HG03432 (cell line): ENCODE data around the gene SYTL2.
A peak's percentile ranks its signal among the peaks of the same experiment; 100 is the strongest.

ENCODE experiments used
- ATAC-seq: cut with Tn5 transposase; IDR thresholded peaks from one replicate; pipeline ENCODE4 v1.9.1; 2021; ENCODE audit warnings: mild to moderate bottlenecking, moderate library complexity; ENCODE audit not compliant: unreplicated experiment

SYTL2 gene

GRCh38 chr11:85828640-85828978 lies 17.7 kb upstream of the SYTL2 start:
- ATAC-seq: no peak

- ATAC-seq: no peak
Measured at GRCh38 chr11:85827748-85828639, 17.1 kb upstream of the SYTL2 start.

GRCh38 chr11:85826116-85826855 lies 15.3 kb upstream of the SYTL2 start:
- ATAC-seq: peak; percentile 60

- no peak for ATAC-seq
Measured at GRCh38 chr11:85825616-85826015, 14.7 kb upstream of the SYTL2 start.

- ATAC-seq: peak; percentile 32
Measured at GRCh38 chr11:85823816-85824215, 12.9 kb upstream of the SYTL2 start.

GRCh38 chr11:85822814-85823213 lies 11.9 kb upstream of the SYTL2 start:
- no peak for ATAC-seq

- no peak for ATAC-seq
Measured at GRCh38 chr11:85821636-85822035, 10.7 kb upstream of the SYTL2 start.

GRCh38 chr11:85819441-85819840 lies 8.5 kb upstream of the SYTL2 start:
- no peak for ATAC-seq

- ATAC-seq: no peak
Measured at GRCh38 chr11:85815186-85815931, 4.4 kb upstream of the SYTL2 start.

- no peak for ATAC-seq
Measured at GRCh38 chr11:85813721-85814120, 2.8 kb upstream of the SYTL2 start.

- ATAC-seq: no peak
Measured at GRCh38 chr11:85811624-85812023, 683 bp upstream of the SYTL2 start.

- no peak for ATAC-seq
Measured at GRCh38 chr11:85810521-85810870, 445 bp downstream of the SYTL2 start.

- no peak for ATAC-seq
Measured at GRCh38 chr11:85809863-85810262, 1.1 kb downstream of the SYTL2 start.

GRCh38 chr11:85809191-85809590 lies 1.8 kb downstream of the SYTL2 start:
- ATAC-seq: no peak

- ATAC-seq: no peak
Measured at GRCh38 chr11:85806876-85807275, 4.1 kb downstream of the SYTL2 start.

- no peak for ATAC-seq
Measured at GRCh38 chr11:85806016-85806415, 4.9 kb downstream of the SYTL2 start.

- no peak for ATAC-seq
Measured at GRCh38 chr11:85805387-85805786, 5.6 kb downstream of the SYTL2 start.

- no peak for ATAC-seq
Measured at GRCh38 chr11:85803920-85804319, 7.0 kb downstream of the SYTL2 start.

- ATAC-seq: no peak
Measured at GRCh38 chr11:85803303-85803702, 7.6 kb downstream of the SYTL2 start.

- ATAC-seq: no peak
Measured at GRCh38 chr11:85801527-85801926, 9.4 kb downstream of the SYTL2 start.

- no peak for ATAC-seq
Measured at GRCh38 chr11:85800595-85801342, 10.2 kb downstream of the SYTL2 start.
